SK-N-SH (cell line): ENCODE data around the gene POLR2B. TPM values are rescaled to one million over a fixed set of nuclear protein-coding genes. Genes with fewer than 3 reads are reported as not detected.

ENCODE experiments used
- CTCF ChIA-PET: fragments of 300-600, 350-600 bp; formaldehyde crosslinking; extraction: SDS; loops from one replicate; lab custom pipeline; 2021; lab: Yijun Ruan, JAX
- POLR2A ChIA-PET: fragments of 350-600 bp; sonication (Branson Sonifier 250); formaldehyde crosslinking; extraction: SDS; loops from one replicate; lab custom pipeline; 2020; ENCODE audit warnings: antibody characterized with exemption, inconsistent platforms; lab: Yijun Ruan, JAX
- DNase-seq: peaks from one replicate; pipeline ENCODE4 v3.0.0; 2012
- H2AFZ ChIP-seq: fragments of 200-600 bp; sonication (generic); 2 replicates; pipeline ENCODE4 v1.8.1; 2016; ENCODE audit warnings: antibody characterized with exemption, mild to moderate bottlenecking, low read depth
- H3F3A ChIP-seq: fragments of 200-600 bp; sonication (generic); replicated peaks from 2 replicates; pipeline ENCODE3; 2016; ENCODE audit warnings: antibody characterized with exemption, mild to moderate bottlenecking; ENCODE audit not compliant: insufficient read depth
- H3K27ac ChIP-seq, 2 experiments: fragments of 200-500 bp in 1 of 2; fragments of 200-600 bp in 1 of 2; sonication (Bioruptor generic) in 1 of 2; sonication (generic), shearing (Covaris generic) in 1 of 2; 2 replicates each; pipeline versions ENCODE4 v1.5.1 to v1.6.1; 2014 to 2016; ENCODE audit warnings: low read depth in 2 of 2, inconsistent platforms in 1 of 2, low read length in 1 of 2, mild to moderate bottlenecking in 1 of 2, mixed read lengths in 1 of 2
- H3K27me3 ChIP-seq: fragments of 200-600 bp; sonication (generic), shearing (Covaris generic); 2 replicates; pipeline ENCODE4 v1.6.1; 2016; ENCODE audit warnings: mixed run types; ENCODE audit not compliant: insufficient read depth
- H3K36me3 ChIP-seq, 2 experiments: fragments of 200-500 bp in 1 of 2; fragments of 200-600 bp in 1 of 2; sonication (Bioruptor generic) in 1 of 2; sonication (generic) in 1 of 2; replicated peaks in 1 of 2; 2 replicates each; pipeline versions ENCODE3 to v1.5.1; 2014 to 2016; ENCODE audit warnings: low read length in 1 of 2, mild to moderate bottlenecking in 1 of 2; ENCODE audit not compliant: insufficient read depth in 2 of 2, control insufficient read depth in 1 of 2
- H3K4me1 ChIP-seq, 2 experiments: fragments of 200-500 bp in 1 of 2; fragments of 200-600 bp in 1 of 2; sonication (Bioruptor generic) in 1 of 2; sonication (generic), shearing (Covaris generic) in 1 of 2; 2 replicates each; pipeline versions ENCODE4 v1.5.1 to v1.6.1; 2014 to 2016; ENCODE audit warnings: low read depth in 1 of 2, low read length in 1 of 2, mixed run types in 1 of 2; ENCODE audit not compliant: insufficient read depth in 2 of 2, control insufficient read depth in 1 of 2
- H3K4me2 ChIP-seq: fragments of 200-600 bp; sonication (generic), shearing (Covaris generic); 2 replicates; pipeline ENCODE4 v1.6.1; 2017; ENCODE audit warnings: mixed run types
- H3K4me3 ChIP-seq, 2 experiments: fragments of 200-500 bp in 1 of 2; fragments of 200-600 bp in 1 of 2; sonication (Bioruptor generic) in 1 of 2; sonication (generic), shearing (Covaris generic) in 1 of 2; 2 replicates each; pipeline versions ENCODE4 v1.5.1 to v1.8.1; 2014 to 2016; ENCODE audit warnings: low read depth in 2 of 2, inconsistent platforms in 1 of 2, low read length in 1 of 2, mild to moderate bottlenecking in 1 of 2, mixed read lengths in 1 of 2, moderate library complexity in 1 of 2
- H3K79me2 ChIP-seq: fragments of 200-600 bp; sonication (generic); 2 replicates; pipeline ENCODE4 v1.8.1; 2017; ENCODE audit warnings: mild to moderate bottlenecking; ENCODE audit not compliant: insufficient read depth
- H3K9ac ChIP-seq: fragments of 200-600 bp; sonication (generic); 2 replicates; pipeline ENCODE4 v1.6.1; 2017; ENCODE audit warnings: mixed run types
- H3K9me2 ChIP-seq: fragments of 200-600 bp; sonication (generic); 2 replicates; pipeline ENCODE4 v1.6.1; 2017; ENCODE audit warnings: mixed run types
- H3K9me3 ChIP-seq: fragments of 200-600 bp; sonication (generic); 2 replicates; pipeline ENCODE4 v1.6.1; 2017; ENCODE audit warnings: mixed run types, mild to moderate bottlenecking, moderate library complexity
- H4K20me1 ChIP-seq: fragments of 200-600 bp; sonication (generic); 2 replicates; pipeline ENCODE4 v1.6.1; 2017; ENCODE audit warnings: mild to moderate bottlenecking, mixed run types; ENCODE audit not compliant: insufficient read depth
- CHD2 ChIP-seq: fragments of 150-350 bp; IDR thresholded peaks from 2 replicates; pipeline ENCODE4 v1.6.1; 2018; ENCODE audit warnings: low read length; ENCODE audit not compliant: partially characterized antibody
- ELF1 ChIP-seq: IDR thresholded peaks from 2 replicates; pipeline ENCODE4 v1.4.0; 2012
- EP300 ChIP-seq, 2 experiments: IDR thresholded peaks; 2 replicates each; pipeline versions ENCODE4 v1.4.0 to v1.6.1; 2012; ENCODE audit warnings: borderline replicate concordance in 1 of 2, low read depth in 1 of 2, low read length in 1 of 2
- FOXJ3 ChIP-seq: sonication (generic); formaldehyde crosslinking; IDR thresholded peaks from 2 replicates; pipeline ENCODE4 v1.5.1; 2020; ENCODE audit warnings: mild to moderate bottlenecking, missing genetic modification reagents
- FOXM1 ChIP-seq: IDR thresholded peaks from 2 replicates; pipeline ENCODE4 v1.4.0; 2012; ENCODE audit warnings: low read depth, mild to moderate bottlenecking
- GABPA ChIP-seq: IDR thresholded peaks from 2 replicates; pipeline ENCODE4 v1.4.0; 2012; ENCODE audit warnings: low read depth, mild to moderate bottlenecking
- GATA2 ChIP-seq: sonication (generic); formaldehyde crosslinking; IDR thresholded peaks from 2 replicates; pipeline ENCODE4 v1.5.0; 2020; ENCODE audit warnings: mild to moderate bottlenecking, missing genetic modification reagents
- MEF2A ChIP-seq: IDR thresholded peaks from 2 replicates; pipeline ENCODE4 v1.4.0; 2012; ENCODE audit warnings: low read depth, borderline replicate concordance
- MXI1 ChIP-seq: IDR thresholded peaks from 2 replicates; pipeline ENCODE4 v1.6.1; 2012; ENCODE audit warnings: mild to moderate bottlenecking, low read depth, low read length, improper control_type of control experiment
- NFIC ChIP-seq: IDR thresholded peaks from 2 replicates; pipeline ENCODE4 v1.4.0; 2012; ENCODE audit warnings: borderline replicate concordance
- NRF1 ChIP-seq: IDR thresholded peaks from 2 replicates; pipeline ENCODE4 v1.6.1; 2012; ENCODE audit warnings: low read depth, mild to moderate bottlenecking, low read length
- POLR2AphosphoS5 ChIP-seq: IDR thresholded peaks from 2 replicates; pipeline ENCODE4 v1.6.1; 2012; ENCODE audit warnings: low read depth, low read length
- RAD21 ChIP-seq: IDR thresholded peaks from 2 replicates; pipeline ENCODE4 v1.6.1; 2012; ENCODE audit warnings: mild to moderate bottlenecking, low read length
- RCOR1 ChIP-seq: fragments of 150-350 bp; IDR thresholded peaks from 2 replicates; pipeline ENCODE4 v1.6.1; 2017; ENCODE audit warnings: antibody characterized with exemption, low read length
- RFX5 ChIP-seq: IDR thresholded peaks from 2 replicates; pipeline ENCODE4 v1.6.1; 2012; ENCODE audit warnings: mild to moderate bottlenecking, improper control_type of control experiment, low read length
- TAF1 ChIP-seq: IDR thresholded peaks from 2 replicates; pipeline ENCODE4 v1.6.1; 2012; ENCODE audit warnings: low read depth, mild to moderate bottlenecking, low read length, moderate library complexity, borderline replicate concordance
- TEAD4 ChIP-seq: IDR thresholded peaks from 2 replicates; pipeline ENCODE4 v1.4.0; 2012; ENCODE audit warnings: mild to moderate bottlenecking, borderline replicate concordance; ENCODE audit not compliant: insufficient read depth
- YY1 ChIP-seq: IDR thresholded peaks from 2 replicates; pipeline ENCODE4 v1.4.0; 2012; ENCODE audit warnings: low read depth, mild to moderate bottlenecking
- WGBS: methylation state at CpG from one replicate; pipeline ENCODE4 v1.1.6; 2017; ENCODE audit warnings: low lambda C conversion rate; 5-methylcytosine and 5-hydroxymethylcytosine counted together
- polyA plus RNA-seq, 3 experiments: library from polyadenylated mRNA; depleted of rRNA; stranded (reverse); fragments of >200 nt; gene quantifications; 2 replicates each; pipeline ENCODE4 v1.2.3, GENCODE V29; 2012
- TF ChIP-seq, protein P1 (sequence below): fragments of 200-600 bp; sonication (generic); IDR thresholded peaks from 2 replicates; pipeline ENCODE4 v1.6.1; 2017; ENCODE audit warnings: antibody characterized with exemption, mild to moderate bottlenecking, moderate library complexity
- TF ChIP-seq, protein P2 (sequence below): fragments of 150-350 bp; IDR thresholded peaks from 2 replicates; pipeline ENCODE4 v1.6.1; 2016; ENCODE audit warnings: mild to moderate bottlenecking, low read depth, low read length
- TF ChIP-seq, protein P3 (sequence below): fragments of 150-350 bp; IDR thresholded peaks from 2 replicates; pipeline ENCODE4 v1.6.1; 2017; ENCODE audit warnings: antibody characterized with exemption, low read length, low read depth, borderline replicate concordance

The POLR2B gene
- polyA plus RNA-seq, 1 of the 3 experiments (the other 2 are of a cell fraction): 58.5 TPM

DNA sequence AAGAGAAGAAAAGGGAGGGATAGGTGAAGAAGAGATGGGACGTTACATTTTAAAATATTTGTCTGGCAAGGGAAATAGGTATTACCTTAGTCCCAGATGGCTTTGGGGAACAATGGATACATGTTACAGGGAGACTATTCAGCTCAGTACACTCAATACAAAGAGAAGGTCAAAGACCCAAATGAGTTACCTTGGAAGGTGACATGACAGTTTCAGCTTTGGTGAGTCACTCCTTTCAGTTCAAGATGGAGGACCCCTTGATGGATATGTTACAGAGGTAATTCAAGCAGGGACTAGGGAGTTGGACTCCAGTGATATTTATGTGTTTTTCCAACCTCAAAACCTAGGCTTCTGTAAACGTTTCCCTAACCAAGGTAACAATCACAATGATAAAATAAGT lies 6.3 kb upstream of the POLR2B start:
- no peaks in the 10 kb centered on the region for H3K9me2 ChIP-seq
- 97% methylated on average over 2 of the region's 2 CpGs for WGBS
- DNase-seq: no peak
- H3K27ac ChIP-seq: no peak overlapping the region
- H3K27me3 ChIP-seq: no peaks in the 10 kb centered on the region
- H3K4me1 ChIP-seq: peaks cover 0 to 10% of the 10 kb centered on the region in 2 experiments; a peak in 1 of 4 replicates
- H3F3A ChIP-seq: peaks cover 7% of the 10 kb centered on the region
- peaks cover 13% of the 10 kb centered on the region for H4K20me1 ChIP-seq
- H3K9ac ChIP-seq: no peak overlapping the region
- H3K9me3 ChIP-seq: 0 out of 2 replicates have a peak, but pooled peaks cover 6% of the 10 kb centered on the region
- H2AFZ ChIP-seq: no peak overlapping the region
- peaks cover 33 to 52% of the 10 kb centered on the region in 2 experiments for H3K36me3 ChIP-seq
- no peak overlapping the region for H3K4me2 ChIP-seq
- H3K4me3 ChIP-seq: no peak overlapping the region
- POLR2A ChIA-PET: no interaction called here
- TF ChIP-seq YY1 (no peak), FOXJ3 (CRISPR knock-in tag) (no peak), CHD2 (no peak), NRF1 (no peak), TEAD4 (no peak)
- TF ChIP-seq, protein P1, sequence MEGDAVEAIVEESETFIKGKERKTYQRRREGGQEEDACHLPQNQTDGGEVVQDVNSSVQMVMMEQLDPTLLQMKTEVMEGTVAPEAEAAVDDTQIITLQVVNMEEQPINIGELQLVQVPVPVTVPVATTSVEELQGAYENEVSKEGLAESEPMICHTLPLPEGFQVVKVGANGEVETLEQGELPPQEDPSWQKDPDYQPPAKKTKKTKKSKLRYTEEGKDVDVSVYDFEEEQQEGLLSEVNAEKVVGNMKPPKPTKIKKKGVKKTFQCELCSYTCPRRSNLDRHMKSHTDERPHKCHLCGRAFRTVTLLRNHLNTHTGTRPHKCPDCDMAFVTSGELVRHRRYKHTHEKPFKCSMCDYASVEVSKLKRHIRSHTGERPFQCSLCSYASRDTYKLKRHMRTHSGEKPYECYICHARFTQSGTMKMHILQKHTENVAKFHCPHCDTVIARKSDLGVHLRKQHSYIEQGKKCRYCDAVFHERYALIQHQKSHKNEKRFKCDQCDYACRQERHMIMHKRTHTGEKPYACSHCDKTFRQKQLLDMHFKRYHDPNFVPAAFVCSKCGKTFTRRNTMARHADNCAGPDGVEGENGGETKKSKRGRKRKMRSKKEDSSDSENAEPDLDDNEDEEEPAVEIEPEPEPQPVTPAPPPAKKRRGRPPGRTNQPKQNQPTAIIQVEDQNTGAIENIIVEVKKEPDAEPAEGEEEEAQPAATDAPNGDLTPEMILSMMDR: no peak
- H3K79me2 ChIP-seq: peaks cover 55% of the 10 kb centered on the region
- CTCF ChIA-PET: no interaction called here

DNA sequence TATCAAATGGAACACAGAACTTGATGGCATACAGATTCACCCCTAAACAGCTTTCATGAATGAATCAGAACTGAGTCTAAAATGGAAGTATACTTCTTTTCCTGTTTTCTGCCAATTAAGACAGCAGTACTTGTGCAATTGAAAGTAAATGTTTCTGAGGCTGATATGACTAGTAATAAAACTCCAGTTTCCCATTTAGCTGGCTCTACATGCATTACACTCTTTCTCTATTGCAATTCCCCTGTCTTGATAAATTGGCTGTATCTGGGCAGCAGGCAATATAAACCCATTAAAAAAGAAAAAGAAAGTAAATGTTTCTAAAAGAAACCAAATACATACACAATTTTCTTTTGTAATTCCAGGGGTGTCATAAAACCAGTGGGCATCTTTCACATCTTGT lies 5.9 kb upstream of the POLR2B start:
- no peaks in the 10 kb centered on the region for H3K9me2 ChIP-seq
- H3K4me3 ChIP-seq: no peak overlapping the region
- no peak overlapping the region for H3K27ac ChIP-seq
- no peak overlapping the region for H2AFZ ChIP-seq
- peaks cover 55% of the 10 kb centered on the region for H3K79me2 ChIP-seq
- H3K9me3 ChIP-seq: 0 out of 2 replicates have a peak, but pooled peaks cover 6% of the 10 kb centered on the region
- TF ChIP-seq MEF2A: no peak
- no peak for TF ChIP-seq TAF1
- no peak for TF ChIP-seq RFX5
- no peak for TF ChIP-seq GABPA
- no peak for TF ChIP-seq FOXJ3 (CRISPR knock-in tag)
- TF ChIP-seq YY1: no peak
- TF ChIP-seq, protein P2, sequence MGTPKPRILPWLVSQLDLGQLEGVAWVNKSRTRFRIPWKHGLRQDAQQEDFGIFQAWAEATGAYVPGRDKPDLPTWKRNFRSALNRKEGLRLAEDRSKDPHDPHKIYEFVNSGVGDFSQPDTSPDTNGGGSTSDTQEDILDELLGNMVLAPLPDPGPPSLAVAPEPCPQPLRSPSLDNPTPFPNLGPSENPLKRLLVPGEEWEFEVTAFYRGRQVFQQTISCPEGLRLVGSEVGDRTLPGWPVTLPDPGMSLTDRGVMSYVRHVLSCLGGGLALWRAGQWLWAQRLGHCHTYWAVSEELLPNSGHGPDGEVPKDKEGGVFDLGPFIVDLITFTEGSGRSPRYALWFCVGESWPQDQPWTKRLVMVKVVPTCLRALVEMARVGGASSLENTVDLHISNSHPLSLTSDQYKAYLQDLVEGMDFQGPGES: no peak
- TF ChIP-seq RAD21: no peak
- TF ChIP-seq NFIC: no peak
- TF ChIP-seq EP300 (IDR thresholded peaks at IDR 0.05; ENCODE audit: borderline replicate concordance in 1 of 2, low read depth in 1 of 2, low read length in 1 of 2): no peak
- TF ChIP-seq TEAD4: no peak
- no peak for TF ChIP-seq RCOR1
- TF ChIP-seq ELF1: no peak
- TF ChIP-seq FOXM1: no peak
- no peak for TF ChIP-seq POLR2AphosphoS5
- TF ChIP-seq, protein P3, sequence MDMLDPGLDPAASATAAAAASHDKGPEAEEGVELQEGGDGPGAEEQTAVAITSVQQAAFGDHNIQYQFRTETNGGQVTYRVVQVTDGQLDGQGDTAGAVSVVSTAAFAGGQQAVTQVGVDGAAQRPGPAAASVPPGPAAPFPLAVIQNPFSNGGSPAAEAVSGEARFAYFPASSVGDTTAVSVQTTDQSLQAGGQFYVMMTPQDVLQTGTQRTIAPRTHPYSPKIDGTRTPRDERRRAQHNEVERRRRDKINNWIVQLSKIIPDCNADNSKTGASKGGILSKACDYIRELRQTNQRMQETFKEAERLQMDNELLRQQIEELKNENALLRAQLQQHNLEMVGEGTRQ: no peak
- TF ChIP-seq GATA2 (CRISPR knock-in tag): no peak
- TF ChIP-seq MXI1: no peak
- no peak overlapping the region for H3K9ac ChIP-seq
- H3K36me3 ChIP-seq: peaks cover 33 to 48% of the 10 kb centered on the region in 2 experiments
- H3K27me3 ChIP-seq: no peaks in the 10 kb centered on the region
- no peak overlapping the region for H3K4me2 ChIP-seq
- POLR2A ChIA-PET: no interaction called here
- H3F3A ChIP-seq: peaks cover 9% of the 10 kb centered on the region
- H4K20me1 ChIP-seq: peaks cover 13% of the 10 kb centered on the region
- CTCF ChIA-PET: no interaction called here
- peaks cover 0 to 10% of the 10 kb centered on the region in 2 experiments; a peak in 1 of 4 replicates for H3K4me1 ChIP-seq
- no peak for DNase-seq
